Middle frontal gyrus (tissue), 1 donor: ENCODE data around the gene CTNND2.
A peak's percentile ranks its signal among the peaks of the same experiment; 100 is the strongest.

Experiments
- DNase-seq: peaks from one replicate; pipeline ENCODE4 v3.0.0-alpha.2; 2015; ENCODE audit warnings: low spot score; ENCODE audit errors: extremely low spot score

CTNND2 gene

GRCh38 chr5:11277323-11277722 is 626.9 kb downstream of the CTNND2 start:
- DNase-seq = no peak

- no peak for DNase-seq
Observed at GRCh38 chr5:11273180-11273903, 630.9 kb downstream of the CTNND2 start.

GRCh38 chr5:11269515-11269914 is 634.7 kb downstream of the CTNND2 start:
- no peak for DNase-seq

- DNase-seq = no peak
Observed at GRCh38 chr5:11268891-11269290, 635.4 kb downstream of the CTNND2 start.

DNA sequence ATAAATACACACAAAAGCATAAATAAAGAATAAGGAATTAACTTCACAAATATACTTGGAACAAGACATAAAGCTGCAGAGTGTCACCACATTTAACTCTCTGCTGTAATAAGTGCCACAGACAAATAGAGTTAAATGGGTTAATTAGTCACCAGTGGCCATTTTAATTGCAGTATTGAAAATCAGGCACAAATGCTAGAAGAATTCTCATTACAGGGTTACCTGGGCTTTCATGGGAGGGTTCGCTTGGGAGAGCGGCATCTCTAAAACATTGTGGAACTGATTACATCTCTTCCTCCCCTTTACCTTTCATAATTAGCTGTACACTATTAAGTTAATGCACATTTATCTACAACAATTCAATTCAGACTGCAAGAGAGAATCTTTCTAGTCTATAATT is 637.9 kb downstream of the CTNND2 start:
- DNase-seq = no peak

DNA sequence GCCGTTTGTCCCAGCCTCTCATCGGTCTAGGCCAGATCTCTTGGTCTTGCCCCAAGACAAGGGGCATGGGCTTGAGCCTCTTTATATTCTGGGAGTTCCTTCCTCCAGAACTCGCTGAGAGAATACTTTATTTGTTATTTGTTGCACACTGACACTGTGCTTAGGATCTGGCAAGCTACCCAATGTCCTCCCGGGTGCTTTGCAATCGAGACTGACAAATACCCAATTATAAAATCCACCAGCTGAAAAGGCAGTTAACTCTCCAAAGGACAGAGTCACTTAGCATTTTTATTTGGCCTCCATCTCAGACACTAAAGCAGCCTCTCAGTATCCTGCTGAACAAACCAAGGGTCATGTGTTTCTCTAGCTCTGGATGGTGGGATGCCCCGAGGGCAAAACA is 643.0 kb downstream of the CTNND2 start:
- peak; percentile 47 for DNase-seq

DNA sequence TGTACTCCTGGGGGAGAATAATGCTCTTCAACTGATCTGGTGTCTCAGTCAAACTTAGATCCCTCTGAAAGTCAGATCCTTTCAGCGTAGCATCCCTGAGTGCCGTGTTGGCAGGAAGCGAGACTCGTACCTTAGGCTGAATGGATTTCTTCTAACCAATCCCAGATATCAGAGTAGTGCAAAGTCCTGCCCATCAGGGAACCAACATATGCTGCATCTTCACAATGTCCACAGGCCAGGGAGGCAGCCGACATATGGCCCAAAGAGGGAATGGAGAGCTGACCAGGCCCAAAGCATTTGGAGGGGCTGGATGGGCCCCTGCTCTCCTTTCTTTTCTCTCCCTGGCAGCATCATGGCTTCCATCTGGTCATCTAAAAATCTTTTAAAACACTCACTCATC is 646.2 kb downstream of the CTNND2 start:
- no peak for DNase-seq

- no peak for DNase-seq
Observed at GRCh38 chr5:11252523-11252922, 651.7 kb downstream of the CTNND2 start.

GRCh38 chr5:11252075-11252474 is 652.2 kb downstream of the CTNND2 start:
- DNase-seq = no peak

DNA sequence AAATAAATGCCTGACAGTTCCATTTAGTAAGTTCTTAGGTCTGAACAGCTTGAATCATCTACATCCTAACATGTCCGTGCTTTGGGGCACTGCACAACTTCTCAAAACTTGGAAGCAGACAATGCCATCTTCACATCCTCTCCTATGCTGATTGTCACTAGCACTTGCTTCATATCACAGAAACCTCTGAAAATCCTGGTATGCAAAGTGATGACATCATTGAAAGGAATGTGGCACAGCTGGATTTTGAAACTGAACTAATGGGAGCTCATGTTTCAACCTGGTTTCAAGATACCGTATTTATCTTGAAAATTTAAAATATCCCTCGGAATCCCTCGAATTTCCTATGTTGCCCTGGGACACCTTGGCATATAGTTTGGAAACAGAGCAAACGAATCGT is 653.0 kb downstream of the CTNND2 start:
- DNase-seq = no peak

- no peak for DNase-seq
Observed at GRCh38 chr5:11248966-11249365, 655.3 kb downstream of the CTNND2 start.

DNA sequence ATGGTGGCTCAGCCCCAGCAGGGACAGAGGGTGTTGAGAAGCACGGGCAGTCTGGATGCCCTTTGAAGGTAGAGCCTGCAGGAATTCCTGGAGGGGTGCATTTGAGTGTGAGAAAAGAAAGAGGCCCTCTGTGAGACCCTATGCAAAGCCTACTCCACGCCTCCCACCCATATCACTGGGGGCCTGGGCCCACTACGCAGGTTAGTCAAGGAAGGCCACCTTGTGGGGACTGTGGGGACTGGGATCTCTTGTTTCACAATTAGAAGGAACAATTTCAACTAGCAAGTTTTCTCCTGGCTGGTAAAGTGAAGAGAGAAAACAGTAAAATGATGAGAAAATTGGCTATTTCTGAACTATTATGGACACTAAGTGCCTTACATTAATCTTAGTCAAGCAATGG is 657.0 kb downstream of the CTNND2 start:
- DNase-seq = no peak

DNA sequence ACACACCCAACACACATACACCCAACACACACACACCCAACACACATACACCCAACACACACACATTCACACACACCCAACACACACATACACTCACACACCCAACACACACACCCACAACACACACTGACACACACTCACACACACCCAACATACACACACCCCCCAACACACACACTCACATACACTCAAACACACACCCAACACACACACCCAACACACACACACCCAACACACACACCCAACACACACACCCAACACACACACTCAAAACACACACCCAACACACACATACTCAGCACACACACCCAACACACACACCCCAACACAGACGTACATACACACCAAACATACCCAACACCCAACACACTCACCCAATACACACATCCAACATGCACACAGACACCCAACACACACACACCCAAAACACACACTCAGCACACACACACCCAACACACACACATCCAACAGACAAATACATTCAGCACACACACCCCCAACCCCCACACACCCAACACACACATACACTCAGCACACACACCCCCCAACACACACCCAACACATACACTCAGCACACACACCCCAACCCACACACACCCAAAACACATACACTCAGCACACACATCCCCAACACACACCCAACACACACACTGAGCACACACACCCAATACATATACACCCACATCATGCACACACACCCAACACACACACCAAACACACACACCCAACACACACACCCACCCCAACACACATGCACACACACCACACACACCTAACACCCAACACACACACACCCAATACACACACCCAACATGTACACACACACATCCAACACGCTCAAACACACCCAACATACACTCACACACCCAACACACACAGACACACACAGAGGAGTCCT is 663.7 kb downstream of the CTNND2 start:
- DNase-seq = no peak

DNA sequence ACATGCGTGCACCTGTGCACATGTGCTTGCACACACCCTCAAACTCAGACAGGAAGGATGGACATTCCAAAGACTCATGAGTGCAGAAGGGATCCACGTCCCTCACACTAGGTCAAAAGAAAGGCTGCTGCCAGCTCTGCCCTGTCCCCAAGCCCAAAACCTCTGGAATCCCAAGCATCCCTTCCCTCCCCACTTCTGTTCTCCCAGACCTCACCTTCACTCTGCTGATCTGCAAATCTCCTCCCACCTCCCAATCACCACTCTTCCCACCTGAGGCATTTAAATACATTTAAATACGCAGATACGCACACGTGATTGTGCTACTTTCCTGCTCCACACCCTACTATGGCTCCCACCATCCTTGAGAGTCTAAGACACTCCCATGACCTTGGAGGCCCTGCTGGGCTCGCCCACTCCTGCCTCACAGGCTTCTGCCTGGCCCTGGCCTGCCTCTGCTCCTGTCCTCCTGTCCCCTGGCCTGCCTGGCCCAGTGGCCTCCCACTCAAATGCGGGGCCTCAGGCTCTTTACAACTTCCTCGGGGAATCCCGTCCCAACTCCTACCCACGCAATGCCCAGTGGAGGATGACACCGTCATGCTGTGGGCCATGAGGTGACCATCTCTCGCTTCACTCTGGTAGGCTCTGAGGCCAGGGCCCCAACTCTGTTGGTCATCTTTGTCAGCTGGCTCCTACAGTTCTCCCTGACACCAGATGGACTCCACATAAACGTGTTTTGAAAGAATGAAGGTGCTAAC is 664.8 kb downstream of the CTNND2 start:
- DNase-seq = no peak

- DNase-seq = no peak
Observed at GRCh38 chr5:11234501-11234911, 669.7 kb downstream of the CTNND2 start.

DNA sequence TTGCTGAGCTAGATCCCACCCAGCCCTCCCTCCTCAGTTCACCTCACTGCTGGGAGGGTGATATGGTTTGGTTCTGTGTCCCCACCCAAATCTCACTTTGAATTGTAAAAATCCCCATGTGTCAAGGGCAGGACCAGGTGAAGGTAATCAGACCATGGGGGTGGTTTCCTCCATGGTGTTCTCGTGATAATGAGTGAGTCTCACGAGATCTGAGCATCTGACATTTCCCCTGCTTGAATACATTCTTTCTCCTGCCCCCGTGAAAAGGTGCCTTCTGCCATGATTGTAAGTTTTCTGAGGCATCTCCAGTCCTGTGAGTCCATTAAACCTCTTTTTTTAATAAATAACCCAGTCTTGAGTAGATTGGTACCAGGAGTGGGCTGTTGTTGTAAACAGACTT is 673.4 kb downstream of the CTNND2 start:
- DNase-seq = no peak

- no peak for DNase-seq
Observed at GRCh38 chr5:11227064-11227463, 677.2 kb downstream of the CTNND2 start.

GRCh38 chr5:11224436-11225187 is 679.6 kb downstream of the CTNND2 start:
- DNase-seq = no peak

GRCh38 chr5:11222169-11222568 is 682.1 kb downstream of the CTNND2 start:
- DNase-seq = no peak

- no peak for DNase-seq
Observed at GRCh38 chr5:11214864-11215644, 689.2 kb downstream of the CTNND2 start.
